ENCODE data around the gene SLC1A5. TPM values are rescaled to one million over a fixed set of nuclear protein-coding genes. Genes with fewer than 3 reads are reported as not detected.

Gene SLC1A5
- total RNA-seq, 1 experiment from 2014 or later = 239 TPM

GRCh38 chr19:46784262-46785053 is 3.9 kb downstream of the SLC1A5 start:
- Mint-ChIP-seq H3K27ac (peak overlapping the region; percentile 92), H3K9me3 (no peaks in the 10 kb centered on the region), H3K36me3 (peaks cover 47% of the 10 kb centered on the region), H3K4me1 (peaks cover 45% of the 10 kb centered on the region), H3K4me3 (peak overlapping the region; percentile 95), H3K27me3 (ENCODE audit: low read depth) (peaks cover 8% of the 10 kb centered on the region)
- ATAC-seq = peak; percentile 39
- DNase-seq (ENCODE audit: low spot score) = peak; percentile 82
- TF ChIP-seq CREB1 (CRISPR knock-in tag; IDR thresholded peaks at IDR 0.05) = 0 out of 2 replicates have a peak, but pooled peaks have one; percentile 25
- TF ChIP-seq JUN (CRISPR knock-in tag; IDR thresholded peaks at IDR 0.05) = no peak
- TF ChIP-seq RELA (CRISPR knock-in tag; IDR thresholded peaks at IDR 0.05; ENCODE audit: borderline replicate concordance) = no peak
- TF ChIP-seq, protein P1, sequence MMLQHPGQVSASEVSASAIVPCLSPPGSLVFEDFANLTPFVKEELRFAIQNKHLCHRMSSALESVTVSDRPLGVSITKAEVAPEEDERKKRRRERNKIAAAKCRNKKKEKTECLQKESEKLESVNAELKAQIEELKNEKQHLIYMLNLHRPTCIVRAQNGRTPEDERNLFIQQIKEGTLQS (CRISPR knock-in tag; conservative IDR thresholded peaks at IDR 0.05) = no peak
- TF ChIP-seq NFYB (CRISPR knock-in tag; conservative IDR thresholded peaks at IDR 0.05; ENCODE audit: low read depth) = no peak
- no peak for TF ChIP-seq JAZF1 (CRISPR knock-in tag; IDR thresholded peaks at IDR 0.05)
- no peak for TF ChIP-seq FOXJ3 (CRISPR knock-in tag; IDR thresholded peaks at IDR 0.05; ENCODE audit: borderline replicate concordance)
- TF ChIP-seq SP1 (CRISPR knock-in tag; conservative IDR thresholded peaks at IDR 0.05) = 0 out of 2 replicates have a peak, but pooled peaks have one; percentile 35
- TF ChIP-seq ETV6 (CRISPR knock-in tag; IDR thresholded peaks at IDR 0.05) = no peak
- 0 out of 2 replicates have a peak, but pooled peaks have one; percentile 6 for TF ChIP-seq ZNF317 (CRISPR knock-in tag; IDR thresholded peaks at IDR 0.05; ENCODE audit: borderline replicate concordance, low read depth)
- TF ChIP-seq SMAD3 (CRISPR knock-in tag; IDR thresholded peaks at IDR 0.05; ENCODE audit: borderline replicate concordance) = no peak
- TF ChIP-seq, protein P2, sequence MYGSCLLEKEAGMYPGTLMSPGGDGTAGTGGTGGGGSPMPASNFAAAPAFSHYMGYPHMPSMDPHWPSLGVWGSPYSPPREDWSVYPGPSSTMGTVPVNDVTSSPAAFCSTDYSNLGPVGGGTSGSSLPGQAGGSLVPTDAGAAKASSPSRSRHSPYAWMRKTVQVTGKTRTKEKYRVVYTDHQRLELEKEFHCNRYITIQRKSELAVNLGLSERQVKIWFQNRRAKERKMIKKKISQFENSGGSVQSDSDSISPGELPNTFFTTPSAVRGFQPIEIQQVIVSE (CRISPR knock-in tag; IDR thresholded peaks at IDR 0.05; ENCODE audit: borderline replicate concordance) = no peak
- TF ChIP-seq NR2C2 (CRISPR knock-in tag; IDR thresholded peaks at IDR 0.05) = 0 out of 2 replicates have a peak, but pooled peaks have one; percentile 16
- 0 out of 2 replicates have a peak, but pooled peaks have one; percentile 26 for TF ChIP-seq HMGXB4 (CRISPR knock-in tag; IDR thresholded peaks at IDR 0.05)
- peak; percentile 27; the same call in 1 of the 2 replicates for TF ChIP-seq E2F1 (CRISPR knock-in tag; IDR thresholded peaks at IDR 0.05)
- TF ChIP-seq, protein P3, sequence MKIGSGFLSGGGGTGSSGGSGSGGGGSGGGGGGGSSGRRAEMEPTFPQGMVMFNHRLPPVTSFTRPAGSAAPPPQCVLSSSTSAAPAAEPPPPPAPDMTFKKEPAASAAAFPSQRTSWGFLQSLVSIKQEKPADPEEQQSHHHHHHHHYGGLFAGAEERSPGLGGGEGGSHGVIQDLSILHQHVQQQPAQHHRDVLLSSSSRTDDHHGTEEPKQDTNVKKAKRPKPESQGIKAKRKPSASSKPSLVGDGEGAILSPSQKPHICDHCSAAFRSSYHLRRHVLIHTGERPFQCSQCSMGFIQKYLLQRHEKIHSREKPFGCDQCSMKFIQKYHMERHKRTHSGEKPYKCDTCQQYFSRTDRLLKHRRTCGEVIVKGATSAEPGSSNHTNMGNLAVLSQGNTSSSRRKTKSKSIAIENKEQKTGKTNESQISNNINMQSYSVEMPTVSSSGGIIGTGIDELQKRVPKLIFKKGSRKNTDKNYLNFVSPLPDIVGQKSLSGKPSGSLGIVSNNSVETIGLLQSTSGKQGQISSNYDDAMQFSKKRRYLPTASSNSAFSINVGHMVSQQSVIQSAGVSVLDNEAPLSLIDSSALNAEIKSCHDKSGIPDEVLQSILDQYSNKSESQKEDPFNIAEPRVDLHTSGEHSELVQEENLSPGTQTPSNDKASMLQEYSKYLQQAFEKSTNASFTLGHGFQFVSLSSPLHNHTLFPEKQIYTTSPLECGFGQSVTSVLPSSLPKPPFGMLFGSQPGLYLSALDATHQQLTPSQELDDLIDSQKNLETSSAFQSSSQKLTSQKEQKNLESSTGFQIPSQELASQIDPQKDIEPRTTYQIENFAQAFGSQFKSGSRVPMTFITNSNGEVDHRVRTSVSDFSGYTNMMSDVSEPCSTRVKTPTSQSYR (CRISPR knock-in tag; IDR thresholded peaks at IDR 0.05) = 0 out of 2 replicates have a peak, but pooled peaks have one; percentile 48
- peak; percentile 100 for TF ChIP-seq GABPB1 (CRISPR knock-in tag; IDR thresholded peaks at IDR 0.05)
- peak; percentile 89 for TF ChIP-seq MAX (CRISPR knock-in tag; IDR thresholded peaks at IDR 0.05)
- TF ChIP-seq GTF2I (CRISPR knock-in tag; conservative IDR thresholded peaks at IDR 0.05) = 0 out of 2 replicates have a peak, but pooled peaks have one; percentile 12
- TF ChIP-seq ZNF396 (CRISPR knock-in tag; IDR thresholded peaks at IDR 0.05; ENCODE audit: borderline replicate concordance) = no peak
- no peak for TF ChIP-seq TCF7 (CRISPR knock-in tag; IDR thresholded peaks at IDR 0.05; ENCODE audit: low read depth)
- TF ChIP-seq ZNF416 (CRISPR knock-in tag; IDR thresholded peaks at IDR 0.05) = no peak
- TF ChIP-seq ZNF121 (CRISPR knock-in tag; IDR thresholded peaks at IDR 0.05) = 0 out of 2 replicates have a peak, but pooled peaks have one; percentile 29
- TF ChIP-seq, protein P4, sequence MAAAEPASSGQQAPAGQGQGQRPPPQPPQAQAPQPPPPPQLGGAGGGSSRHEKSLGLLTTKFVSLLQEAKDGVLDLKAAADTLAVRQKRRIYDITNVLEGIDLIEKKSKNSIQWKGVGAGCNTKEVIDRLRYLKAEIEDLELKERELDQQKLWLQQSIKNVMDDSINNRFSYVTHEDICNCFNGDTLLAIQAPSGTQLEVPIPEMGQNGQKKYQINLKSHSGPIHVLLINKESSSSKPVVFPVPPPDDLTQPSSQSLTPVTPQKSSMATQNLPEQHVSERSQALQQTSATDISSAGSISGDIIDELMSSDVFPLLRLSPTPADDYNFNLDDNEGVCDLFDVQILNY (CRISPR knock-in tag; IDR thresholded peaks at IDR 0.05) = 0 out of 2 replicates have a peak, but pooled peaks have one; percentile 54
- POLR2A ChIA-PET = interaction anchor here (0.6 to 1.3 kb wide), 9 partner anchors 13 to 634 kb away, joined by 3 to 6 read pairs (median 3); partner anchors contain the start of gene ZC3H4
- CTCF ChIA-PET = interaction anchor here (0.5 to 3.2 kb wide), 8 partner anchors 17 to 229 kb away, joined by 3 to 14 read pairs (median 6); no protein-coding TSS in a partner anchor
